HUES64 (cell line): Measurements from ENCODE around the gene C2orf81. TPM values are rescaled to one million over a fixed set of nuclear protein-coding genes. Genes with fewer than 3 reads are reported as not detected.
A peak's percentile ranks its signal among the peaks of the same experiment; 100 is the strongest.
"Not testable (repeated sequence)": the region's sequence is repeated elsewhere in the genome, so short reads cannot be mapped to it uniquely, and the experiment has no call there.

ENCODE experiments used
- H3K27ac ChIP-seq: 2 replicates; pipeline ENCODE4 v1.7.0; 2013; ENCODE audit warnings: low read depth, low read length, inconsistent platforms
- H3K27me3 ChIP-seq: 2 replicates; pipeline ENCODE4 v1.6.1; 2013; ENCODE audit warnings: mild to moderate bottlenecking, low read length; ENCODE audit not compliant: insufficient read depth
- H3K36me3 ChIP-seq: 2 replicates; pipeline ENCODE4 v1.6.1; 2013; ENCODE audit warnings: mild to moderate bottlenecking, low read length; ENCODE audit not compliant: insufficient read depth
- H3K4me1 ChIP-seq: 2 replicates; pipeline ENCODE4 v1.6.1; 2013; ENCODE audit warnings: mild to moderate bottlenecking, low read length, moderate library complexity; ENCODE audit not compliant: insufficient read depth
- H3K4me3 ChIP-seq: 2 replicates; pipeline ENCODE4 v1.5.1; 2013; ENCODE audit warnings: mild to moderate bottlenecking, low read length, moderate library complexity
- H3K9ac ChIP-seq: 2 replicates; pipeline ENCODE4 v1.6.1; 2013; ENCODE audit warnings: mild to moderate bottlenecking, low read depth, low read length
- H3K9me3 ChIP-seq: 2 replicates; pipeline ENCODE4 v1.6.1; 2013; ENCODE audit warnings: low read depth, low read length; ENCODE audit not compliant: insufficient read depth
- WGBS: fragments of 150-250, 120-280 bp; methylation state at CpG from one replicate; pipeline ENCODE4 v1.1.7; 2013; ENCODE audit warnings: missing lambda C conversion rate; 5-methylcytosine and 5-hydroxymethylcytosine counted together
- polyA plus RNA-seq, 2 experiments: library from polyadenylated mRNA; stranded (reverse); fragments of 50-300 nt; gene quantifications; one replicate each; pipeline ENCODE4 v1.2.3, GENCODE V29; 2013

The C2orf81 gene
- polyA plus RNA-seq (2013, experiment 1 of 2) = 1.2 TPM
- 3.1 TPM for polyA plus RNA-seq (2013, experiment 2 of 2)

GRCh38 chr2:74421221-74421870 lies at the start of gene C2orf81, which contains the start of gene WDR54:
TSS of gene C2orf81 (minus strand) at chr2:74421619. CDS start at chr2:74421560, 59 bp downstream.
TSS of gene WDR54 (plus strand) at chr2:74421730. CDS start at chr2:74422154, 424 bp downstream.
- peak within 1 kb of the TSS; percentile 58 for H3K27ac ChIP-seq
- peaks cover 19% of the 10 kb centered on the region for H3K36me3 ChIP-seq
- H3K9ac ChIP-seq = peak within 1 kb of the TSS; percentile 75
- H3K9me3 ChIP-seq = no peaks in the 10 kb centered on the region
- H3K27me3 ChIP-seq = peaks cover 5% of the 10 kb centered on the region; the same call in 1 of the 2 replicates
- no peaks in the 10 kb centered on the region for H3K4me1 ChIP-seq
- H3K4me3 ChIP-seq = peak within 1 kb of the TSS; percentile 86
- 2% methylated on average over 57 of the region's 57 CpGs for WGBS

- H3K36me3 ChIP-seq = peaks cover 15% of the 10 kb centered on the region
- not testable (repeated sequence) for H3K27me3 ChIP-seq, H3K4me1 ChIP-seq, H3K27ac ChIP-seq, H3K4me3 ChIP-seq, H3K9ac ChIP-seq, H3K9me3 ChIP-seq
- 94% methylated on average over 11 of the region's 12 CpGs for WGBS
These were observed 49.3 kb upstream of the C2orf81 start for GRCh38 chr2:74470742-74471141.

DNA sequence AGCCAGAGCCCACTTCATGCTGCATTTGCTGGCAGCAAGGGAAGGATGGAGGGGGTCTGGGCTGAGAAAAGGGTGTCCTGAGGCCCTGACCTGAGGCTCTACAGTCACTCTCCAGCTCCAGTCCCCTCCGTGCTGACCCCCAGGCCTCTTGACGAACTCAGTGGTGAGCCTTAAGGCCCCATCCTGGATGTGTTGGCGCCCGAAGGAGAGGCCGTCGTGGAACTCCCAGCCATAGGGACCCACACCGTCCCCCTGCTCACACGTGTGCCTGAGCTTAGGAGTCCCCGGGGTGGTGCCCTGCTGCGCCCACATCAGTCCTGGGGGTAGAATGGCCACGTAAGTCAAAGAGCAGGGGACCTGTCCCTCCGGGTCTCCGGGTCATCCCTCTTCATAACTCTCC lies 43.0 kb upstream of the C2orf81 start:
- Histone ChIP-seq H3K9me3 (no peaks in the 10 kb centered on the region), H3K4me3 (peak overlapping the region; percentile 98), H3K27me3 (no peaks in the 10 kb centered on the region), H3K27ac (no peak overlapping the region), H3K9ac (peak overlapping the region; percentile 83), H3K4me1 (no peaks in the 10 kb centered on the region; the same call in 1 of the 2 replicates), H3K36me3 (peaks cover 24% of the 10 kb centered on the region)
- WGBS = 11% methylated on average over 13 of the region's 13 CpGs

DNA sequence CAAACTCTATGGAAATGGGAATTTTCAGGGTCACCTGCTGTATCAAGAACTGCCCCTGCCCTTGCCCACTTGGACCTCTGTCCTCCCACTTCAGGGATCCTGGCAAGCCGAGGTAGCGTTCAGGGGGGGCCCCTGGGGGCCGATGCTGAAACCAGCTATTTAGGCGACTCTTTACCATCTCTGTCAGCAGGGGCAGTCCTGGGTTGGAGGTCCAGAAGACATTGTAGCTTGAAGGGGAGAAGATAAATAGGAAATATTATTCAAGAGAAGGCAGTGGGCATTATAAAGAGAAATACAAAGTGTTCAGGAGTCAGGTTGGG lies 41.3 kb upstream of the C2orf81 start:
- H3K9me3 ChIP-seq = no peaks in the 10 kb centered on the region
- H3K27me3 ChIP-seq = no peaks in the 10 kb centered on the region
- no peak overlapping the region for H3K27ac ChIP-seq
- 97% methylated on average over 4 of the region's 4 CpGs for WGBS
- no peak overlapping the region for H3K9ac ChIP-seq
- H3K4me1 ChIP-seq = no peaks in the 10 kb centered on the region; the same call in 1 of the 2 replicates
- peaks cover 24% of the 10 kb centered on the region for H3K36me3 ChIP-seq
- H3K4me3 ChIP-seq = no peak overlapping the region

DNA sequence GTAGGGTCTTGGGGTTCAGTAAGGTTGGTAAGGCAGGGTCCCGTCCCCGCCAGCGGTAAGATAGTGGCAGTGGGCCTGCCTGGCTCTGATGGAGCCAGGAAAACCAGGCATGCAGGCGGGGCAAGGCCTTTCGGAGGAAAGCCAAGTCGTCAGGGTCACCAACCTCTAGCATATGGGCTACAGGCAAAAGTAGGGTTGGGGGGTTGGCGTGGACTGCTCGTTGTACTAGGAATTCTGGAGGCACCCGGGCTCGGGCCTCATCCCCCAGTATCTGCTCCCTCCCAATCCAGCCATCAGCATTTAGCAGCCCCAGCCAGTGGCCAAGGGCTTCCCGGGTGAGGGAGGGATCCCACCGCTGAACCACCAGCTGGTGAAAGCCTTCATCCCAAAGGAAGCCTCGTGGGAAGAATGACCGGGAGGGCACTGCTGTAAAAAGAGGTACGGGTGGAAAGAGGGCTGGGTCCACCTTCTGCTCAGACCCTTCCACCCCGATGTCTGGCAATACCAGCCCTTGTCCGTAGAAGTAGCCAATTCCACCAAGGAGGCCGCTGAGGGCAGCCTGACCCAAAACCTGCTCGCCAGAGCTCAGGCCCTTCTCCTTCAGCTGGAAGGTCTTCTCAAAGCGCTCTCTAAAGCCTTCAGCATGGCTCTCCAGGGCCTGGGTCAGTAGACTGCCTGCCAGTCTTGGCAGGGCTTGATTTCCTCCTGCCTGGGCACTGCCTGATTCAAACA lies 40.8 kb upstream of the C2orf81 start:
- Histone ChIP-seq H3K4me1 (no peaks in the 10 kb centered on the region; the same call in 1 of the 2 replicates), H3K4me3 (no peak overlapping the region), H3K9me3 (no peaks in the 10 kb centered on the region), H3K27ac (peak overlapping the region; percentile 41; the same call in 1 of the 2 replicates), H3K36me3 (peaks cover 24% of the 10 kb centered on the region), H3K27me3 (no peaks in the 10 kb centered on the region), H3K9ac (no peak overlapping the region)
- WGBS = 95% methylated on average over 20 of the region's 20 CpGs

DNA sequence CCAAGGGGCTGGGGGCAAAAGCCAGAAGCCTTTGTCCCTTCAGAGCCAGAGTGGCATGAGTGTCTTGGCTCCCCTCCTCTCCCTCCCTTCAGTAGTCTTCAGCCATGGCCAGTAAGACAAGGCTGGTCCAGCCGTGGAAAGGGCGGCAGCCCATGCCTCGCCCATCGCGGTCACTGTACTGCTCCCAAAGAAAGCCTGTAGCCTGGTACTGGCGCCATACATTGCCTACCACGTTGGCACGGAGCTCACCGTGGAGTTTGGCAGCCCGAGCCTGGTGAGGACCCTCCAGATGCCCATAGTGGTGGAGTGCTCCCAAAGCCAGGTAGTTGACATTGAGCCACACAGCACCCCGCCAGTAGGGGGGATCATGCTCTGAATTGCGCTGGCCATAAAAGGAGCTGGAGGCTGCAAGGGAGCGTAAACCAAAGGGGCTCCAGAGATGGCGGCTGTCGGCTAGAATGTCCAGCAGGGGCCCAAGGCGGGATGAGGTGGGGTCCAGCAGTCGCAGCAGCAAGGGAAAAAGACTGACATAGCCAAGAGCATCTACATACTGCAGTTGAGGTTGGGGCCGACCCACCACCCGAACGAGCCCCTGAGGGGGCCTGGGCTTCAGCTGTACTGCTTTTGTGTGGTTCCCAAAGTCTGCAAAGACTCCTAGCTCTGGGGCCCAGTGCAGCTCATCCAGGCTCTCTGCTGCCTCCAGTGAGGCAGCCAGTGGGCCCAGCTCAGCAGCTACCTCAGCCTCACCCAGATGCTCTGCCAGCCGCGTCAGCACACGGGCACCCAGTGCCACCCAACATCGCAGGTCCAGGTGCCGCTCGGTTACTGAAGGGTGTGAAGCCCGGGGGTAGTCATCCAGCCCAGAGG lies 40.0 kb upstream of the C2orf81 start:
- H3K36me3 ChIP-seq = peaks cover 24% of the 10 kb centered on the region
- no peak overlapping the region for H3K4me3 ChIP-seq

GRCh38 chr2:74460187-74460586 lies 38.8 kb upstream of the C2orf81 start:
- WGBS = 95% methylated on average over 10 of the region's 10 CpGs
- H3K36me3 ChIP-seq = peaks cover 24% of the 10 kb centered on the region
- not testable (repeated sequence) for H3K9me3 ChIP-seq, H3K27me3 ChIP-seq, H3K9ac ChIP-seq, H3K4me1 ChIP-seq, H3K27ac ChIP-seq, H3K4me3 ChIP-seq

More for the DNA sequence above, 40.0 kb upstream of the C2orf81 start:
- 93% methylated on average over 27 of the region's 27 CpGs for WGBS
- Histone ChIP-seq H3K4me1 (peaks cover 6% of the 10 kb centered on the region), H3K9ac (no peak overlapping the region), H3K9me3 (no peaks in the 10 kb centered on the region), H3K27ac (peak overlapping the region; percentile 41; the same call in 1 of the 2 replicates), H3K27me3 (no peaks in the 10 kb centered on the region)

DNA sequence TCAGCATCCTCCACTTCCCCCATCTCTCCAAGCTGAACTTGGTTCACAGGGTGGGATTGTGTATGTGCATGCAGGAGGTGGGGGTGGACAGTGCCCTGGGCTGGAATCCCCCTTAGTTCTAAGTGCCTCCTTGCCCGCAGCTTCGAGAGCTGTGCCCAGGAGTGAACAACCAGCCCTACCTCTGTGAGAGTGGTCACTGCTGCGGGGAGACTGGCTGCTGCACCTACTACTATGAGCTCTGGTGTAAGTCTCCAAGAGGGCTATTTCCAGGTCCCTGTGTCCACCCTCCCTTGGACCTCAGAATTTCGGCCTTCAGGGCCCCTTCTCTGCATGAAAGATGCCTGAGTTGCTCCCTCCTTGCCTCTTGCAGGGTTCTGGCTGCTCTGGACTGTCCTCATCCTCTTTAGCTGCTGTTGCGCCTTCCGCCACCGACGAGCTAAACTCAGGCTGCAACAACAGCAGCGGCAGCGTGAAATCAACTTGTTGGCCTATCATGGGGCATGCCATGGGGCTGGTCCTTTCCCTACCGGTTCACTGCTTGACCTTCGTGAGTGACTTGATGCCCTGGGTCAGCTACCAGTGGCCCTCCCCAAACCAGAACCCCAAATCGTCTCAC lies 38.2 kb upstream of the C2orf81 start:
- WGBS = 87% methylated on average over 13 of the region's 13 CpGs
- Histone ChIP-seq H3K4me3 (peak overlapping the region; percentile 95), H3K36me3 (peaks cover 24% of the 10 kb centered on the region)
- not testable (repeated sequence) for H3K9ac ChIP-seq, H3K9me3 ChIP-seq, H3K4me1 ChIP-seq, H3K27ac ChIP-seq, H3K27me3 ChIP-seq

DNA sequence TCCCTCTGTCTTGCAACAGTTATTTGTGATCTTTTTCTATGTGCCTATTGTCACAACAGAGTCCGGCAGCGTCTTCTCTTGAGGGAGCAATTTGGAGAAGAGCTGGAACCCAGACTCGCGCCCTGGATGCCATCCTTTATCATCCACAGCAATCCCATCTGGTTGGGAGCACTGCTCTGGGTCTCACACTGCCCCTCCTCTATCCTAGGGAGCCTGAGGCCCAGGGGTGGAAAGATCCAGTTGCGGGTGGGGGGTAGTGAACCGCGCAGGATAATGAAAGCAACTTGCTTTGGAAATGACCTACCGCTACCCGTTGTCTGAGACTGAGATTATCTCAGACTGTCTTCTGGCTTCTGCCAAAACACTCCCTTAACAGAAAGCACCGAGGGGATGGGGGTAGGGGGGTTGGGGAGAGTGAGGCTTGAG lies 37.5 kb upstream of the C2orf81 start:
- H3K27me3 ChIP-seq = no peaks in the 10 kb centered on the region
- WGBS = 12% methylated on average over 9 of the region's 10 CpGs

GRCh38 chr2:74458132-74458937 lies 36.9 kb upstream of the C2orf81 start, which contains the start of gene WBP1:
TSS of gene WBP1 (plus strand) at chr2:74458438. CDS start at chr2:74458603, 165 bp downstream.
- Histone ChIP-seq H3K27me3 (no peaks in the 10 kb centered on the region), H3K36me3 (peaks cover 23% of the 10 kb centered on the region), H3K9ac (peak within 1 kb of the TSS; percentile 89), H3K4me1 (peaks cover 8% of the 10 kb centered on the region), H3K27ac (peak within 1 kb of the TSS; percentile 93), H3K4me3 (peak within 1 kb of the TSS; percentile 95), H3K9me3 (no peaks in the 10 kb centered on the region)
- WGBS = under 1% methylated on average over 32 of the region's 38 CpGs

More for the DNA sequence above, 37.5 kb upstream of the C2orf81 start:
- H3K4me1 ChIP-seq = peaks cover 8% of the 10 kb centered on the region
- peak overlapping the region; percentile 60; the same call in 1 of the 2 replicates for H3K27ac ChIP-seq
- peaks cover 24% of the 10 kb centered on the region for H3K36me3 ChIP-seq
- H3K4me3 ChIP-seq = peak overlapping the region; percentile 95
- H3K9me3 ChIP-seq = no peaks in the 10 kb centered on the region
- peak overlapping the region; percentile 89 for H3K9ac ChIP-seq
